HUES64 (cell line): ENCODE data around the gene ST6GALNAC3.

Source experiments
- H3K27ac ChIP-seq: 2 replicates; pipeline ENCODE4 v1.7.0; 2013; ENCODE audit warnings: low read depth, low read length, inconsistent platforms
- H3K27me3 ChIP-seq: 2 replicates; pipeline ENCODE4 v1.6.1; 2013; ENCODE audit warnings: mild to moderate bottlenecking, low read length; ENCODE audit not compliant: insufficient read depth
- H3K36me3 ChIP-seq: 2 replicates; pipeline ENCODE4 v1.6.1; 2013; ENCODE audit warnings: mild to moderate bottlenecking, low read length; ENCODE audit not compliant: insufficient read depth
- H3K4me1 ChIP-seq: 2 replicates; pipeline ENCODE4 v1.6.1; 2013; ENCODE audit warnings: mild to moderate bottlenecking, low read length, moderate library complexity; ENCODE audit not compliant: insufficient read depth
- H3K4me3 ChIP-seq: 2 replicates; pipeline ENCODE4 v1.5.1; 2013; ENCODE audit warnings: mild to moderate bottlenecking, low read length, moderate library complexity
- H3K9ac ChIP-seq: 2 replicates; pipeline ENCODE4 v1.6.1; 2013; ENCODE audit warnings: mild to moderate bottlenecking, low read depth, low read length
- H3K9me3 ChIP-seq: 2 replicates; pipeline ENCODE4 v1.6.1; 2013; ENCODE audit warnings: low read depth, low read length; ENCODE audit not compliant: insufficient read depth
- WGBS: fragments of 150-250, 120-280 bp; methylation state at CpG from one replicate; pipeline ENCODE4 v1.1.7; 2013; ENCODE audit warnings: missing lambda C conversion rate; 5-methylcytosine and 5-hydroxymethylcytosine counted together

Gene ST6GALNAC3

DNA sequence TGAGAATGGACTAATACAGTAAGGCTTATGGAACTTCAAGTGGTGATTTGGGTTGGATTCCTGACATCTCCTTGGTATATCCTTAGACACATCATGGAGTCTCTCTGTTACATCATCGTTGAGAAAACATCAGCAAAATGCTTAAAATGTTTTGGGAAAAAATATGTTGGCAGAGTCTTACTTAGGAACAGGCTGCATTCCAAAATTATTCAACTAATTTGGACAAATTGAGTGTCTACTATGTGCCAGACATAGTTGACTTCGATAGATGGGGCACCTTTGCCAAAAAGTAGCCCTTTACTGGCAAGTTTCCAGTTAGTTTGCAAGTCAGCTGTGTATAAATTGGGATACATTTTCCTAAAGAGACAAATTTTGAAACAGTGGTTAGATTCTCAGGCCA lies 539.3 kb downstream of the ST6GALNAC3 start:
- Histone ChIP-seq H3K9ac (no peak overlapping the region), H3K36me3 (no peaks in the 10 kb centered on the region), H3K27me3 (no peaks in the 10 kb centered on the region), H3K27ac (no peak overlapping the region), H3K4me3 (no peak overlapping the region), H3K9me3 (no peaks in the 10 kb centered on the region), H3K4me1 (no peaks in the 10 kb centered on the region)
- WGBS: 93% methylated on average over 2 of the region's 2 CpGs

- Histone ChIP-seq H3K27me3 (no peaks in the 10 kb centered on the region), H3K4me1 (no peaks in the 10 kb centered on the region)
- 98% methylated on average over 3 of the region's 3 CpGs for WGBS
Observed at GRCh38 chr1:76615253-76616035, 540.9 kb downstream of the ST6GALNAC3 start.

DNA sequence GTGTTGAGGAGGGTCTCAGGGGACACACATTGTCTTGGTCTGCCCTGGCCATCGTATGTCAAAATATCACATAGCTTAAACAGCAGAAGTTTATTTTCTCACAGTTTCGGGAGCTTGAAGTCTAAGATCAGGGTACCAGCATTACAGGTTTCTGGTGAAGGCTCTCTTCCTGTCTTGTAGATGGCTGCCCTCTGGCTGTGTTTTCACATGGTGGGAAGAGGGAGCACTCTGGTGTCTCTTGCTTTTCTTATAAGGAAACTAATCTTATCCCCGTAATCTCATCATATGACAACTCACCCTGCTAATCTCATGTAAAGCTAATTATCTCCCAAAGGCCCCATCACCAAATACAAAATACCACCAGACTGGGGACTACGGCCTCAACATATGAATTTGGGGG lies 545.8 kb downstream of the ST6GALNAC3 start:
- no peak overlapping the region for H3K4me3 ChIP-seq
- no peaks in the 10 kb centered on the region for H3K9me3 ChIP-seq
- WGBS: 93% methylated on average over 4 of the region's 4 CpGs
- no peaks in the 10 kb centered on the region for H3K36me3 ChIP-seq
- H3K9ac ChIP-seq: no peak overlapping the region
- no peak overlapping the region for H3K27ac ChIP-seq
- no peaks in the 10 kb centered on the region for H3K27me3 ChIP-seq
- no peaks in the 10 kb centered on the region for H3K4me1 ChIP-seq

More at GRCh38 chr1:76615253-76616035, 540.9 kb downstream of the ST6GALNAC3 start:
- Histone ChIP-seq H3K36me3 (no peaks in the 10 kb centered on the region), H3K4me3 (no peak overlapping the region), H3K27ac (no peak overlapping the region), H3K9ac (no peak overlapping the region), H3K9me3 (no peaks in the 10 kb centered on the region)

DNA sequence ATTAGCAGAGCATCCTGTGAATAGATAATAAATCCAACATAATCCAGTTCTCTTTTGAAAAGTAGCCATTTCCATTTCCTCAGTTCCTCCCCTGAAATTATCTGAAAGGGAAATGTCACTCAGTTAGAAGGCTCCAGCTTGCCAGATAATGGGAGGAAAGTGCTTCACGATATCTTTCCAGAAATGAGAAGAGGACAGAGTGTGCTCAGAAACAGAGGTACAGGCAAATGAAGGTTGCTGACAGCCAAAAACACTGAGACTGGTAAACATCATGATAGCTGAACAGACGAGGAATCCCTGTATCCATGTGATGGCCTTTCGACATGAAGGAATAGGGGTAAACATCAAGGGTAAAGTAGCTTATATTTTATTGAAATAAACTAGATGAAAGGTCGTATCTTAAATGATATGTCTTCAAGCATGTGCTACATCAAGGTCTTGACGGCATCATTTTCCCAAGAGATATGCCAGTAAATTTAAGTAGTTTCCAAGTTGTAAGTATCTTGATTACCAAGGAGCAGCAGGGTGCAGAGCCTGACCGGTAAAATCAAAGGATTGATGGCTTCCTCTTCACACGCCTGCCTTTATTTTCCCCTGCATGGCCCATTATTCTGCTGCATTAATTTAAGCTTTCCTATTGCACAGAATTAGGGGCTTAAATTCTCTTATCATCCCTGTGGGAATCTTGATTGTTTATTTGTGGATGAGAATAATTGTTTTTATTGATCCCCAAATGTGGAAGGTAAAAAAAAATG lies 548.4 kb downstream of the ST6GALNAC3 start:
- no peak overlapping the region for H3K27ac ChIP-seq
- no peak overlapping the region for H3K9ac ChIP-seq
- no peaks in the 10 kb centered on the region for H3K27me3 ChIP-seq
- H3K4me3 ChIP-seq: no peak overlapping the region
- no peaks in the 10 kb centered on the region for H3K36me3 ChIP-seq
- no peaks in the 10 kb centered on the region for H3K4me1 ChIP-seq
- 89% methylated on average over 7 of the region's 7 CpGs for WGBS
- no peaks in the 10 kb centered on the region for H3K9me3 ChIP-seq

GRCh38 chr1:76625886-76626678 lies 551.5 kb downstream of the ST6GALNAC3 start:
- no peaks in the 10 kb centered on the region for H3K36me3 ChIP-seq

DNA sequence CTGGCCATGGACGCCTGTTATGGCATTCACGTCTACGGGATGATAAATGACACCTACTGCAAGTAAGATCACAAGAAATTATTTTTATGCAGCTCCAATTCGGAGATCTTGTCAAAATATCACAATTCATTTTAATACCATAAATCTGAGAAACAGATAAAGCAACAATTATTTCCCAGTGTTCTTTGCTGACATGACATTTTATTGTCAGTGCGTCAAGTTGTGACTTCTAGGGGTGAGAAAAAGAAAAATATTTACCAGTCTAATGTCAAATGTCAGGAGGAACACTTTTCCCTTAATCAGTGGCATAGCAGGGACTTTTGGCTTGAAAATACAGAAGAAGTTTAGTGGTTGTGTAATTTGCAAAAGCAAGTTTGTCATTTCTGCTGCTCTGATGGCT lies 553.0 kb downstream of the ST6GALNAC3 start:
- whole genome bisulfite sequencing: 93% methylated on average over 5 of the region's 5 CpGs
- Histone ChIP-seq H3K4me1 (no peaks in the 10 kb centered on the region), H3K9ac (no peak overlapping the region), H3K9me3 (no peaks in the 10 kb centered on the region), H3K4me3 (no peak overlapping the region), H3K36me3 (no peaks in the 10 kb centered on the region), H3K27me3 (no peaks in the 10 kb centered on the region), H3K27ac (no peak overlapping the region)

More at GRCh38 chr1:76625886-76626678, 551.5 kb downstream of the ST6GALNAC3 start:
- Histone ChIP-seq H3K4me1 (no peaks in the 10 kb centered on the region), H3K9ac (no peak overlapping the region), H3K9me3 (no peaks in the 10 kb centered on the region), H3K27ac (no peak overlapping the region), H3K4me3 (no peak overlapping the region), H3K27me3 (no peaks in the 10 kb centered on the region)
- 93% methylated on average over 2 of the region's 2 CpGs for WGBS

DNA sequence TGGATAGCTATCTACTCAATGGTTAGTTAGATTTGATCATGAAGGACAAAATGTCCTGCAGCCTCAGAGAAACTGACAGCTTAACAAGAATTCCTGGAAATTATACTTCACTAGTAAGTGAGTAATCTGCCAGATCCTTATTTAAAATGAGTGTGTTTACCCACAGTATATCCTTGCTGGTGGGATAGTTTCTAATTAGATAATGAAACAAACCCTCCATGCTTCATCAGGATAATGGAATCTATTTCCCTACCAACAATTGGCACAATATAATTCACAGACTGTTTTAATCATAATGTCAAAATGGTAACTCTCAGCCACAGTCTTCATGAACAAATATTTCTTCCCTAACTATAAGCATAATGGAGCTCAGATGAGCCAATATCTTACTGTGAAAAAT lies 553.4 kb downstream of the ST6GALNAC3 start:
- no peak overlapping the region for H3K4me3 ChIP-seq
- H3K36me3 ChIP-seq: no peaks in the 10 kb centered on the region
- H3K27ac ChIP-seq: no peak overlapping the region
- no peaks in the 10 kb centered on the region for H3K27me3 ChIP-seq
- H3K4me1 ChIP-seq: no peaks in the 10 kb centered on the region
- H3K9ac ChIP-seq: no peak overlapping the region
- H3K9me3 ChIP-seq: no peaks in the 10 kb centered on the region

DNA sequence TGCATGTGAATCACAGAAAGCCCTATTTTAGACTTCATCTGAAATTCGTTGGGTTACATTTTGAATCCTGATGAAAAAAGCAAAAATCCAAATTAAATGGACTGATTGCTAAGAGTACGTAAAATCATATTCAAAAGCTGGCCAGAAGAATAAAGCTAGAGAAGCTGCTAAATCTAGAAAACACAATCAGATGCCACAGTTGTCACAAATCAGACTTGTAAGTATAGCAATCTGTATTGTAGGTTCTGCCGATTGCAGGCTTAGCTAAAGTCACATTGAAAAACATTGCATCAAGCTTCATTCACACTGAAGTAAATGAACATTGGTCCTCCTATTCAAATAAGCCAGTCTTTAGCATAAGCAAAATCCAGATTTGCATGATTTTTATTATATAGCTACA lies 557.6 kb downstream of the ST6GALNAC3 start:
- Histone ChIP-seq H3K36me3 (no peaks in the 10 kb centered on the region), H3K9ac (no peak overlapping the region)
- WGBS: 96% methylated on average over 3 of the region's 3 CpGs

GRCh38 chr1:76635784-76636183 lies 561.2 kb downstream of the ST6GALNAC3 start:
- Histone ChIP-seq H3K27ac (no peak overlapping the region), H3K27me3 (no peaks in the 10 kb centered on the region), H3K36me3 (no peaks in the 10 kb centered on the region), H3K9ac (no peak overlapping the region), H3K4me3 (no peak overlapping the region), H3K9me3 (no peaks in the 10 kb centered on the region), H3K4me1 (no peaks in the 10 kb centered on the region)
- WGBS: 100% methylated on average over 2 of the region's 2 CpGs

More for the DNA sequence above, 557.6 kb downstream of the ST6GALNAC3 start:
- H3K27me3 ChIP-seq: no peaks in the 10 kb centered on the region
- H3K27ac ChIP-seq: no peak overlapping the region
- H3K9me3 ChIP-seq: no peaks in the 10 kb centered on the region
- H3K4me3 ChIP-seq: no peak overlapping the region
- no peaks in the 10 kb centered on the region for H3K4me1 ChIP-seq

- no peak overlapping the region for H3K4me3 ChIP-seq
- no peak overlapping the region for H3K27ac ChIP-seq
- no peaks in the 10 kb centered on the region for H3K36me3 ChIP-seq
- no peaks in the 10 kb centered on the region for H3K4me1 ChIP-seq
- no peak overlapping the region for H3K9ac ChIP-seq
- no peaks in the 10 kb centered on the region for H3K27me3 ChIP-seq
- H3K9me3 ChIP-seq: no peaks in the 10 kb centered on the region
- 96% methylated on average over 2 of the region's 2 CpGs for WGBS
Observed at GRCh38 chr1:76639181-76639580, 564.6 kb downstream of the ST6GALNAC3 start.

GRCh38 chr1:76640092-76640491 lies 565.5 kb downstream of the ST6GALNAC3 start:
- Histone ChIP-seq H3K27ac (no peak overlapping the region), H3K9ac (no peak overlapping the region), H3K4me1 (no peaks in the 10 kb centered on the region), H3K36me3 (no peaks in the 10 kb centered on the region), H3K4me3 (no peak overlapping the region), H3K27me3 (no peaks in the 10 kb centered on the region), H3K9me3 (no peaks in the 10 kb centered on the region)
